ENCODE data around the gene SH3BP2.

The SH3BP2 gene

GRCh38 chr4:2871466-2871865 is 78.6 kb downstream of the SH3BP2 start:
- TF ChIP-seq REST (IDR thresholded peaks at IDR 0.05; ENCODE audit: insufficient read depth in 1 of 2, low read depth in 2 of 2, low read length in 2 of 2): no peak
- no peak for TF ChIP-seq POLR2AphosphoS5 (IDR thresholded peaks at IDR 0.05; ENCODE audit: low read depth, low read length)
- no peak for TF ChIP-seq FOXP2 (optimal IDR thresholded peaks at IDR 0.05; ENCODE audit: borderline replicate concordance, extremely low read depth, extremely low read length, insufficient read depth)
- no peak for TF ChIP-seq SIN3A (IDR thresholded peaks at IDR 0.05; ENCODE audit: borderline replicate concordance, insufficient read depth, low read length)
- no peak for TF ChIP-seq TAF1 (IDR thresholded peaks at IDR 0.05; ENCODE audit: borderline replicate concordance, insufficient read depth, low read length)

GRCh38 chr4:2871911-2872310 is 79.0 kb downstream of the SH3BP2 start:
- no peak for TF ChIP-seq POLR2AphosphoS5 (IDR thresholded peaks at IDR 0.05; ENCODE audit: low read depth, low read length)
- TF ChIP-seq SIN3A (IDR thresholded peaks at IDR 0.05; ENCODE audit: borderline replicate concordance, insufficient read depth, low read length): no peak
- no peak for TF ChIP-seq TAF1 (IDR thresholded peaks at IDR 0.05; ENCODE audit: borderline replicate concordance, insufficient read depth, low read length)
- no peak for TF ChIP-seq REST (IDR thresholded peaks at IDR 0.05; ENCODE audit: insufficient read depth in 1 of 2, low read depth in 2 of 2, low read length in 2 of 2)
- TF ChIP-seq FOXP2 (optimal IDR thresholded peaks at IDR 0.05; ENCODE audit: borderline replicate concordance, extremely low read depth, extremely low read length, insufficient read depth): no peak

- TF ChIP-seq REST (IDR thresholded peaks at IDR 0.05; ENCODE audit: insufficient read depth in 1 of 2, low read depth in 2 of 2, low read length in 2 of 2) (no peak), FOXP2 (optimal IDR thresholded peaks at IDR 0.05; ENCODE audit: borderline replicate concordance, extremely low read depth, extremely low read length, insufficient read depth) (no peak), POLR2AphosphoS5 (IDR thresholded peaks at IDR 0.05; ENCODE audit: low read depth, low read length) (no peak), SIN3A (IDR thresholded peaks at IDR 0.05; ENCODE audit: borderline replicate concordance, insufficient read depth, low read length) (no peak)
These were observed 80.4 kb downstream of the SH3BP2 start for GRCh38 chr4:2873329-2873728.

GRCh38 chr4:2874861-2875260 is 82.0 kb downstream of the SH3BP2 start:
- no peak for TF ChIP-seq POLR2AphosphoS5 (IDR thresholded peaks at IDR 0.05; ENCODE audit: low read depth, low read length)
- TF ChIP-seq FOXP2 (optimal IDR thresholded peaks at IDR 0.05; ENCODE audit: borderline replicate concordance, extremely low read depth, extremely low read length, insufficient read depth): no peak
- no peak for TF ChIP-seq SIN3A (IDR thresholded peaks at IDR 0.05; ENCODE audit: borderline replicate concordance, insufficient read depth, low read length)
- no peak for TF ChIP-seq REST (IDR thresholded peaks at IDR 0.05; ENCODE audit: insufficient read depth in 1 of 2, low read depth in 2 of 2, low read length in 2 of 2)
- TF ChIP-seq TAF1 (IDR thresholded peaks at IDR 0.05; ENCODE audit: borderline replicate concordance, insufficient read depth, low read length): no peak

DNA sequence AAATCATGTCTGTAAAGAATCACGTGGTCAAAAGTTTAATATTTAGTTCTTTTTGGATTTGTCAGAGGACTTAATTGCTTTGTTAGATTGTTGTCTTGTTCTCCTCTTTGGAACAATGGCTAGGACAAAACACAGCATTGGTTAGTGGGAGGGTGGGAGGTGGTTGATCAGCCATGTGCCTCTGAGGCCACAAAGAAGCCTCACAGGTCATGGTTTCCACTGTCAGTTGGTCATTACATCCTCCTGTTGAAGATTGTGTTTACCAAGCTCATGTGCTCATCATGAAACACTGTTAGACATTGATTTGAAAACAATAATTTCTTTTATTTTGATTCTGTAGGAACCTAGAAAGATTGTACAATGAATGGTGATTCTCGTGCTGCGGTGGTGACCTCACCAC is 82.7 kb downstream of the SH3BP2 start:
- TF ChIP-seq REST (IDR thresholded peaks at IDR 0.05; ENCODE audit: insufficient read depth in 1 of 2, low read depth in 2 of 2, low read length in 2 of 2) (no peak), SIN3A (IDR thresholded peaks at IDR 0.05; ENCODE audit: borderline replicate concordance, insufficient read depth, low read length) (no peak), FOXP2 (optimal IDR thresholded peaks at IDR 0.05; ENCODE audit: borderline replicate concordance, extremely low read depth, extremely low read length, insufficient read depth) (no peak), TAF1 (IDR thresholded peaks at IDR 0.05; ENCODE audit: borderline replicate concordance, insufficient read depth, low read length) (no peak), POLR2AphosphoS5 (IDR thresholded peaks at IDR 0.05; ENCODE audit: low read depth, low read length) (no peak)

All from PFSK-1 (cell line).